GM19455 (cell line): ENCODE results near the gene TBX2.

Experiments
- ATAC-seq: cut with Tn5 transposase; IDR thresholded peaks from one replicate; pipeline ENCODE4 v1.9.1; 2021; ENCODE audit not compliant: unreplicated experiment

TBX2 gene

DNA sequence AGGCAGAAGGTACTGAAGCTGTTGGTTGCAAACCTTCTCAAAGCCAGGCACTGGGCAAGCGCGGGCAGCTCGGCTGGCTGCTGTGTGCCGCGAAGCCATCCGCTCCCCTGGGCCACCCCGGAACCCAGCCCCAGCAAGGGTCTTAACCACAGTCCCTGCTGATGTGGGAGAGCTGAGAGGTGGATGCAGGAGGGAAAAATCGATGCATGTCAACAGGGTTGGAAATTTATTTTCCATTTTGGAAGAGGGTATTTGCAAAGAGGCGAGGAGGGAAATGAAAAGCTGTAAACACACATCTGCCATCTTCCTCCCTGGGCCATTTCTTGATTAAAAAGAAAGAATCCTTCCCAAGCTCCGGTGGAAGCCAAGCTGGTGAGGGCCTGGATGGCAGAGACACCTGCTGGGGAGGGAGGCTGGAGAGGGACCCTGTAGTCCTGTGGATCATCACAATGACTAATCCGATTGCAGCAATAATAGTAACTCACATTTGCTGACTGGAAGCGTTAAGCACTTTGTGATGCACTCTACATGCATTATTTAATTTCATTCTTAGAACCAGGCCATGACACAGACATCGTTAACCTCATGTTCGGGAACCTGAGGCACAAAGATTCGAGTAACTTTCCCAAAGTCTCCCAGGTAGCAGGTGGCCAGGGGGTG is 13.9 kb upstream of the TBX2 start:
- no peak for ATAC-seq

DNA sequence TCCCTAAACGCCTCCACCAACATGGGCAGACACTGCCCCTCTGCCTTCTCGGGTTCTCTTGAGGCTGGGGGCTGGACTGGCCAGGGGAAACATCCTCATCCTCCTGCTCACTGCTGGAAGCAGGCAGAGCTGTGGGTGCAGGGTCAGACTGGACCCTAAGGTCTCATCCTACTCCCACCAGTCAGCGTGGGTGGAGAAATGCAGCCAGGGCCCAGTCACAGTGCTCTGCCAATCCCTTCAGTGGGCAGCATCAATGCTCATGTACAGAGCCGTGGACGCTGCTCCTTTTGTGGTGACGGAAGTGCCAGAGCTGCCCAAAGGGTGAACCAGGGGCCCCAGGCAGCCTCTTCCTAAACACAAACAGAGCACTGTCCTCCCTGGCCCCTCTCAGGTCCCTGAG is 13.4 kb upstream of the TBX2 start:
- no peak for ATAC-seq

DNA sequence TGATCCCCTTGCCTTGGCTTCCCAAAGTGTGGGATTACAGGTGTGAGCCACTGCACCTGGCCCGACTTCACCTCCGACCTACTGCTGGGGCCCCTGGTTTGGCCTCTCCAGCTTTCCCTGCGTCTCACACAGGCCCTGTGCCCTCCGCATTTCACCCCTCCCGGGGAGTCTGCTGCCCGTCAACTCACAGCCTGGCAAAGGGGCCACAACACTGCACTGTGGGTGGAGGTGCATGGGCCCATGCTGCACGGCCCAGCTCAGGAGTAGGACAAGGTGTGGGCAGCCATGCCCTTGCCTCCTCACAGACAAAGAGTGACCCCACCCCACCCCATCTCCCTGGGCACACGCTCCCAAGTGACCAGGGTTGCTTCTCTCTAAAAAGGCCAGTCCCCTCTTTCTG is 12.6 kb upstream of the TBX2 start:
- no peak for ATAC-seq

DNA sequence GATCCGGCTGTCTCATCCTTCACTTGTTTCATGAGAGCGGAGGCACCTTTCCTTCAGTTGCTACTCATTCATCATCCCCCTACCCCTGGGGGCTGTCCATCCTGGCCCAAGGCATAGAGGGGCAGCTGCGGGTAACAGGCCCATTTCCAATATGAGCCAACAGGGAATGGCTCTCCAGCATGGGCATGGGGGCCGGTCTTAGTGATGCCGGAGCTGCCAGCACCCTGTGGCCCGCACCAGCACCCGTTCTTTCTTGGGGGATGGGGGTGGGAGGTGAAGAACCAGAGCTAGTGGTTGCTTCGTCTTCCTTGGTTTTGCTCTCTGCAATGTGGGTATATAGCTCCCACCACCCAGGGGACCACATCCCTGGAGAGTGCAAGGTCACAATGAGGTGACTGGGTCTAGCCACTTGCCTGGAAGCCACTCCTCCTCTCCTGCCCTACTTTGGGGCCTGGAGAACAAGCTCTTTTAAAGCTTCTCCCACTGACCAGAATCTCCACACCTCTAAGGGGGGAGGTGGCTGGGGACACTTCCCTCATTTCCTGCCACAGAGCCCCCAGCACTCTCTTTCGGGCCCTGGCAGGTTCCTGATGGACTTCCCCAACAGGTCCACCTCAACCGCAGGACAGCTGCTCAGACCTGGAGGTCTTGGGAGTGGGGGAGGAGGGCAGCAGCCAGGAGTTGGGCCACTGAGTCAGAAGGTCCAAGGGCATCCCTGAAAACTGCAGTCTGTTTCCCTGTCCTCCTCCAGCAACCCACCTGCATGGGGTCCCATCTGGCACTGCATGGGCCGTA is 11.9 kb upstream of the TBX2 start:
- no peak for ATAC-seq

DNA sequence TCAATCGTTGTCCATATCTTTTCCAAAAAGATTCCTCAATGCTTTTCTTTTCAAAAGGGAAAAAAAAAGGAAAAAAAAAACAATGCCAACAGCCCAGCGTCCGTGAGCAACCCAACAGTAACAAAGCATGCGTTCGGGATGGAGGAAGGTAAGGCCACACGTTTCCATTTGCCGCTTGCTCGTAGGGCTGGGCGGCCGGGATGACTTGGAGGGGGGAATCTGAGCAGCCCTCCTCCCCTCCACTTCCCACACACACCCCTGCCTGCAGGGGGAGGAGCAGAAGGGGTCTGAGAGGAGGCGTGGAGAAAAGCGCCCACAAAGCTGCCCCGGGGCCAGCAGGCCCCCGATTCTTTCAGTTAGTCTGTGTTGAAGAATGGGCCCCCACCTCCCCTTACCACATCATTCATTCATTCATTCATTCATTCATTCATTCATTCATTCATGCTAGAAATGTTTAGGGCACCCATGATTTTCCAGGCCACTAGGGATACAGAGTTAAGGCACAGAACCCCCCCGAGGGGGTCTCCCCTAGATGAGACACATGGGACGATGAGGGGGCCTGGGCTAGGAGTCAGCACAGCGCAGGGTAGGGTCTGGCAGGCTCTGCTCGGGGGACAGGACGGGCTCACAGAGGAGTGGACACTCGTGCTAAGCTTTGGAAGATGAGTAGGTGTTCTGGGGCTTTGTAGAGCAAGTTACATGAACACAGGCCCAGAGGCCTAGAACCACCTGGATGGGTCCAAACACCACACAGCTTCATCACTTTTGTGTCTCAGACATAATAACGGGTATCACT is 10.9 kb upstream of the TBX2 start:
- ATAC-seq, result no peak

DNA sequence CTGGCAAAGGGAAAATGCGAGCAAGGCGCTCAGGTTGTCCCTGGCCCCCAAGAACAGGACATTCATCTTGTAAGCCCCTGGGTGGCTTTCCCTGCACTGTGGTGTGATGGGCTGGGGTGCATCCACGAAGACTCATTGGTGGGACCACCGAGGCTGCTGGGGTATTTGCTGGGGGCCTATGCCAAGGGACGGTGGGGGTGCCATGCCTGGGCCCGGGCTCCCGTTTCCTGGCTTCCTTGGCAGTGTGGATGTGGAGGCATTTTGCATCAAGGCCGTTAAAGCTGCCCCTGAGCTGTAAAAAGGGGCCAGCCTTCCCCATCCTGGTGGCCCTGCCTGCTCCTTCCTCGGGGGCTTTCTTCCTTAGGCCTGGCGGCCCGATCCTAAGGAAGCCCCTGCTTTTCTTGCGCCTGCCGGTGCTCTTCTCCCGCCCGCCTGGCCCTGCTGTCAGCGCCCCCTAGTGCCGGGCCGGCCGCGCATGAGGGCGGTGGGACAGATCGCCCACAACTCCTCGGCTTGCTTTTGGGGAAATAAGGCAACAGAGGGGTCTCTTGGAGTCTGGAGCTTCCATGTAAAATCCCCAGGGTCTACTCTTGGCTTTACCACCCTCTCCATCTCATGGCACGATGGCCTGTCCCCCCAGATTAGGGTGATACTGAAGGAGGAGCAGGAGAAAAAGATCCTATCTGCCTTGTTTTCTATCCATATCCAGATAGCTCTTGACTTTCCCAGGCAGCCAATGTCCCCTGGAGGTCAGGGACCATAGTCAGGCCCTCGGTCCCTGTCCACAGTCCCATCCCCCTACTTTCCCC is 9.8 kb upstream of the TBX2 start:
- no peak for ATAC-seq

DNA sequence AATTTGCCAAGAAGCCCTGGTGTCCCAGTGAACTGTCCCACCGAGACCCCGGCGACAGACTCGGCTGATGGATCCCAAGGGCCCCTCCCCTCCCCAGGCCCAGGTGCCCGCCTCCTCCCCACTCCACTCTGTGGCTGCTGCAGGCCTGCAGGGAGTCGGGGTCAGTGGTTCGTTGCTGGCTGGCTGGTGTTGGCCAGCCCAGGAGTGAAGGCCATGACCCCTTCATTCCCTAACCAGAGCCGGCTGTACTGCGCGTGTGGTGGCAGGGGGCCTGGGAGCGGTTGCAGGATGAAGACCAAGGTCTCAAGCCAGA is 9.2 kb upstream of the TBX2 start:
- no peak for ATAC-seq

DNA sequence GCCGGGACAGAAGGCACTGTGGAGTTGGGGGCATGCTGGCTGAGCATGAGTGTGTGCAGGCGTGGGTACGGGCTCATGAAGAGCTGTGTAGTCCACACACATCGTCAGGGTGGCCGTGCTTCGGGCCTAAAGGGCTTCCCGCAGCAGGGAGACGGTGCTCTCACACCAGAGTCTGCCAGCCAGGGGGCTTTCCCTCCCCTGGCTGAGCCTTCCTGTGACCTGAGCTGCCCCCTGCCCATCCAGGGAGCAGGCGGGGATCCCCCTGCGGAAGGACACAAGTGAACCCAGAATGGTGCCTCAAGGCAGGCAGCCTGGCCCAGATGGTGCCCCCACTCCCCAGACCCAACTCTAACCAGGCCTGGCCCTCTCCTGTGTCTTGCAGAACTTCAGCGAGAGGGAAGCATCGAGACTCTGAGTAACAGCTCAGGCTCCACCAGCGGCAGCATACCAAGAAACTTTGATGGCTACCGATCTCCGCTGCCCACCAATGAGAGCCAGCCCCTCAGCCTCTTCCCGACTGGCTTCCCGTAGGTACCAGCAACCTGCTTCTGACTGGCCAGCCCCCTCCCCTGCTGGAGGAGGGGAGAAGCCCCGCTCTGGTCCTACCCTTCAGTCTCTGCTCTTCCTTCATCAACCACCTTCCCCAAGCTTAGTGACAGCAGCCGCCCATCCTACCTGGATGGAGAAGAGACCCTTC is 7.9 kb upstream of the TBX2 start:
- ATAC-seq, result no peak

DNA sequence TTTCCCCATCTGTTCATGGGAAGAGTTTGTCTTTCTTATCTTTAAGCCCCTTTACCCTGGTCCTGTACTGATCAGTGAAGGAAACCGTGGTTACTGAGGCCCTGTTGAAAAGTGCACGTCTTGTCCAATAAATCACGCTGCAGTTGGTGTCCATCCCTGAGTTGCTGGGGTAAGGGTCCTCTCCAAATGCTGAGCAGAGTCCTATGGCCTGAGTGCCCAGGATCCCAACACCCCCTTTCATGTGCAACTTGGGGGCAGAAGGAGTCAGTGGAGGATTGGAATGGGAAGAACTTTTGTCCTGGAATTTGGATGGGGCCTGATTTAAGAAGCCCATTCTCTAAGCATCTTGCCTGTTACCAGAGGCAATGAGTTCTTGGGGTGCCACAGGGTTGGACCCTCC is 7.0 kb upstream of the TBX2 start:
- ATAC-seq, result no peak

DNA sequence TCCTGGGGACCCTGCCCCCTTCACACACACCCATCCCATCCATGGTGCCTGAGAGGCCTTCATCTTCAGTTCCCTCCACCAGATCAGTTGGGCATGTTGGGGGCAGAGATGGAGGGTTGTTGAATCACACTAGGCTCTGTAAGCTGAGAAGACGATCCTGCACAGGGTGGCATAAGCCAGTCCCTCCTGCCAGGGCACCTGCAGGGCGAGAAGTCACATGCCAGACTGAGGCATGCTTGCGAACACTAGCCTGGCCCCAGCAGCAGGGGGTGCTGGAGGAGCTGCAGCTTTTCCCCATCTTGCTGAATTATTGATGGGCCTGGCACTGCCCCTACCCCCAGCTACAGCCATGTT is 6.1 kb upstream of the TBX2 start:
- no peak for ATAC-seq

DNA sequence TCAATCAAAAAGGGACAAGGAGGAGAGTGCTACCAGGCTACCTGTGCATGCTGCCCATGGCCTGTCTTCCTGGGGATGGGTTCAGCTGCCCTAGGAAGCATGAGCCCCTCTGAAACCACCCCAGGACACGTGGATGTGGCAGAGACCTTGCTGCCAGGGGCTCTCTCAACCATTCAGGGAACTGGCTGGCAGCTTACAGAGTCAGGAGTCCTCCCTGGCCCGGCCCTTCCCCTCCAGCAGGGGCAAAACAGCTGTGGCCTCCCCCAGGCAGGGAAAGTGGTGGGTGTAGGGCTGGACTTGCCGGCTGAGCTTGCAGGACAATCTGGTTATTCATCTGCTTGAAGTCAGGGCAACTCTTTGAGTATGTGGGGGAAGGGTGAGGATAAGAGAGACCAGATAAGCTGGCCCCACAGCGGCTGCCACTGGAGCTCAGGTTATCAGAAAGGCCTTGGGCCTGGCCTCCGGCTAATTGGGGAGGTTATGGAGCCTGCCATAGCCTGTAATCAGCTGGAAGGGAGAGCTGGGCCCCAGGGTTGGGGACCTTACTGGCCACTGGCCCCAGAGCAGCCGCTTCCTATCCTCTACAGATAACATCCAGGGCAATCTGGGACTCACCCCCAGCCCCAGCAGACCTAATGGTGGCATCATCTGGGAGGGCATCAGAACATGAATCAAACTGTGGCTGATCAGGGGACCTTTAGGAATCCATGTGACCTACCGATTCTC is 5.6 kb upstream of the TBX2 start:
- ATAC-seq, result no peak

DNA sequence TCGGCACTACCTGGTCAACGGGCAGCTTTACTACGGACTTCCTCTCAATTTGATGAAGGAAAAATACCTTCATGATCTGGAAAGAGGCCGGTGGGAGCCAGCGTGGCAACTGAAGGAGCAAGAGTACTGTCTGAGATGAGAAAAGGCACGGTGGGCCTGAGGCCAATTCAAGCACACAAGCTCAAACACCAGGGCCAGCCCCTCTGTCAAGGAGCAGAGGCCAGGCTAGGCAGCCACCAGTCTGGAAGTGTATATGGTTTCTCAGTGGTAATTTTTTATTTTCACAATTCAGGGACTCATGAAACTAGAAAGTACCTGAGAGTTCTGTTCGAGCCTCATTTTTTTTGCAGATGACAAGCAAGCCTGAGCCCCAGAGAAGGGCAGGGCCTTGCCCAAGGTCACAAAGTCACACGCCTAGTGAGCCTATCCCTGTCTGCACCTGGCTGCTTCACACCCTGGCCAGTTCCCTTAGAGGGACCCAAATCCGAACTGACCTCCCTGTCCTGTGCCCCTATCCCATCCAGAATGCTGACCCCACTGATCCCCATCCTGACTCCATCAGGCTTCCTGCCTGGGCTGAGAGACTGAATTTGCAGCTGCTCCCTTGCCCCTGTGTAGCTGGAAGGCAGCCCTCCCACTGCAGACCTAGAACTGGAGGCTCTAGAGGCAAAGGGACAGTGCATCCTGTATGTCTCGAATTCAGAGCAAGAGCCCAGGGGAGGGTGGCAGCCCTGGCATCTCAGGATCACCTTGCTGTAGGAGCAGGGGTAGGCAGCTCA is 4.8 kb upstream of the TBX2 start:
- no peak for ATAC-seq

DNA sequence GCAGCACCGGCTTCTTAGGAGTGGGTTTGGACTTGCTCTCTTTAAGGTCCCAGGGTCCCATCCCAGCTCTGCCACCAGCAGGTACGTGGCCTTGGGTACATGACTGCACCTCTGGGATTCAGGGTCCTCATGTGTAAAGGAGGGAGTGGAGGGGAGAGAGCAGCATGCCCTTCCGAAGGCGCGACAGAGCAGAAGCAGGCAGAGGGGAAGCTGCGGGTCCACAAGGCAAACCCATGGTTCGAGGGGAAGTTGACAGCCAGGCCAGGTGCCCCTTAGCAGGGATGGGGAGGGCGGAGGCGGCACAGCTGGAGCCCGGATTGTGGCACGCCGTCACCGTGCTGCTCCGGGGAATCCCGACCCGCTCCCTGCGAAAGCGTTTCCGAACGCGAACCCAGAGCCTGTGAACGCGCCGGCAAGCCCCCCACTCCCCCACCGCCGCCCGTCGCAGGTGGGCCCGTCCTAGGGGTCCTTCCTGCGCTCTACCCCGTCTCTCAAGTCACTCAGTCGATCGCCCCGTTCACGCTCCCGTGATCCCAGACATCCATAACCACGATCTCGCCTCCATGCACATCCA is 4.1 kb upstream of the TBX2 start:
- no peak for ATAC-seq

DNA sequence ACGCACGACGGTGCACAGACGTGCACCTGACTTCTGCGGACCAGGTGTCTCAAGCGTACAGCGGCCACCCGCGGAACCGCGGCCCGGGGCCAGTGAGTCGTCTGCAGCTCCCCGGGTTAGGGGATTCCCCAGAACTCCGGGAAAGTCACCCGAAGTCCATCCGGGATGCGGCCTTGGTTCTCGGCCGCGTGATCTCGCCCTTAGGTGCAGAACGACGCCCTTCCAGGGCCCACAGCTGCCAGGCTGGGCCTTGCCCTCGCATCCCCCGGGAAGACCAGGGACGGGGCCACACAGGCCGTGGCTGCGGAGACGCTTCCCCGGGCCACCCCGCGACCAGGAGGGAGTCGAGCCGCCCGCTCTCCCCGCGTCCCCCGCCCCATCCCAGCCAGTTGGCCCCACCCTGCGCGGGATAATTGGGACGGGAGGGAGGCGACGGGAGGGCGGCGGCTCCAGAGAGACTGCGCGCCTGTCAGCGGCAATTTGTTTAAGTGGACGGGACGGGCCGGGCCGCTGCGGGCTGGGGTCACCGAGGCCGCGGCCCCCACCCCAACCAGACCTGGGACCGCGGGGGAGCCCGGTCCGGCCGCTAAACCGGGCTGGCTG is 3.6 kb upstream of the TBX2 start:
- ATAC-seq, result no peak

DNA sequence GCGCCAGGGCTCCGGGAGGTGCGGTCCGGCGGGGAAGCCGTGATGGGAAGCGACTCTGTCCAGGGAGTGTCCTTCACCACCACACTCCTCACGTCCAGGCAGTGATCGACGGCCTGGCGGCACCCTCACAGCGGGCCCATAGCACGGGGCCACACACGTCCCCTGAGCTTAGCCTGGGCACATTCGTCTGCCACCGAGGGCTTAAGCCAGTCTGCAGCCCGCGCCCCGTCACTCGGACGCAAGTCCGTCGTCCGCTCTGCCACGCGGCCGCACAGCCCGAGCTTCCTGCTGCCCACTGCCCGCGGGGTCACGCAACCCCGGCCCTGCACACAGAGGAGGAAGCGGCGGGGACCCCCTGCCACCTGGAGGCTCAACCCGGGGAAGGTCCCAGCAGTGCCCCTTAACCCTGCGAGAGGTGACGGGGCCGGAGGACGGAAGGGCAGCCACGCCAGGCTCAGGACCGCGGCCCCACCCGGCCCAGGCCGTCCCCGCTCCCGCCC is 3.0 kb upstream of the TBX2 start:
- ATAC-seq, result no peak

DNA sequence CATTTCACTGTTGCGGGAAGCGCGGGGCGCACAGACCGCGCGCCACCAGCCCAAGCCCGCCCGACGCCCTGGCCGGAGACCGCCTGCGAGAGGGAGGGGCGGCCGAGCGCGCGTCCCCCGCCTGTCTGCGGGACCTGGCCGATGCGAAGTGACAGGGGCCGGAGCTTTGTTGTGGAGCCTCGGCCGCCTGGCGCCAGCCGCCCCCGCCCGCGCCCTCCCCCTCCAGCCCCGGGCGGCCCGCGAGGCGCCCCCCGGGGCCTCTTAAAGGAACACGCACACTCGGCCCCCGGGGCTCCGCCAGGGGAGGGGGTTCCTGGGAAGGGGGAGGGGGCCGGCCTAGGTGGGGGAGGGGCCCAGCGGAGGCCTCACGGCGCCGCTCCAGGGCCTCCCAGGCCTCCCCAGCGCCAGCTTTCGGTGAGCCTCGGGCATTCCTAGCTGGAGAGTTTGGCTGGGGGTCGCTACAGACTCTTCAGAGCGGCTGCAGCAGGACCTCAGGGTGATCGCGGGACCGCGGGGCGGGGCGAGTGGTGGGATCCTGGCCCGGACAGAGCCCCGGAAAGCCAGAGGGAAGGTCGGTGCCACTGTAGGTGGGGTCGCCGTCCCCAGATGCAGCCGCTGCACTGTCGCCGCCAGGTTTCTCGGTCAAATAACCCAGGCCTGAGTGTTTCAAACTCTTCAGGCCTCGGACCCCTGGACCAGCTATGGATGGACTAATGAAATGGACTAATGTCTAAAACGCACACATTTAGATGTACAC is 2.4 kb upstream of the TBX2 start:
- ATAC-seq, result no peak

DNA sequence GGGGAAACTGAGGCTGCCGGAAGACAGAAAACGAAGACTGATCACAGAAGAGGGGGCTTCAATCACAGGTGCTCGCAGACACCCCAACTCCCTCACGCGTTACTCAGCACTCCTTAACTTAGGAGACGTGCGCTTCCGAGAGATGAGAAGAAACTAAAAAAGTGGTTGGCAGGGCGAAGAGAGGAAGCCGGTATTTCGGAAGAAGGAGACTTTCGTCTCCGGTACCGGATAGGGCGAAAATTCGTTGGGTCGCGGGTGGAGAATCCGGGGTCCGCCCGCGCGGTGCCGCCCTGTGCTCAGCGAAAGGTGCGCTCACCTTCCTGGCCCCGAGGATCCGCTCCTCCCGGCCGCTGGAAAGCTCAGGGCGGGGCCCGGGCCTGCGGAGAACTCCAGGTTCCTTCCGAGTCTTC is 917 bp upstream of the TBX2 start:
- no peak for ATAC-seq
